ENCODE data around the gene TARBP2.

The TARBP2 gene

GRCh38 chr12:53506881-53507602 is 6.0 kb downstream of the TARBP2 start, which contains the start of gene NPFF:
TSS of gene NPFF (minus strand) at chr12:53507484. CDS start at chr12:53507474, 10 bp downstream.
- CTCF ChIA-PET = interaction anchor here (0.6 to 5.4 kb wide), 7 partner anchors 9 to 211 kb away, joined by 3 to 63 read pairs (median 18); partner anchors contain the start of genes AAAS and PFDN5

GRCh38 chr12:53507603-53507885 is 6.5 kb downstream of the TARBP2 start:
- Histone ChIP-seq H3K9me3 (ENCODE audit: control insufficient read depth, insufficient read depth, low read depth, low read length) (no peaks in the 10 kb centered on the region), H3K4me1 (ENCODE audit: control insufficient read depth, insufficient read depth, low read length) (no peaks in the 10 kb centered on the region), H3K4me3 (ENCODE audit: low read depth, low read length) (no peak overlapping the region), H3K27ac (ENCODE audit: extremely low read depth, low read depth, low read length) (no peak overlapping the region), H3K36me3 (ENCODE audit: control insufficient read depth in 2 of 2, insufficient read depth in 1 of 2, low read length in 2 of 2) (peaks cover 0 to 68% of the 10 kb centered on the region in 2 experiments; a peak in 1 of 3 replicates)
- ChIA-PET POLR2A (interaction anchor here (1.1 to 2.3 kb wide), 3 partner anchors 24 to 186 kb away, joined by 4 to 8 read pairs (median 7); partner anchors contain the start of gene AAAS), CTCF (interaction anchor here (0.7 to 5.4 kb wide), 6 partner anchors 9 to 184 kb away, joined by 3 to 63 read pairs (median 18); partner anchors contain the start of gene AAAS)
- TF ChIP-seq ZNF529 (tag by site-specific recombination; IDR thresholded peaks at IDR 0.05; ENCODE audit: insufficient replicate concordance) (no peak), SCRT2 (tag by site-specific recombination; IDR thresholded peaks at IDR 0.05) (peak; percentile 37; the same call in 1 of the 2 replicates)

More at GRCh38 chr12:53506881-53507602, 6.0 kb downstream of the TARBP2 start, which contains the start of gene NPFF:
- Histone ChIP-seq H3K9me3 (ENCODE audit: control insufficient read depth, insufficient read depth, low read depth, low read length) (no peaks in the 10 kb centered on the region), H3K36me3 (ENCODE audit: control insufficient read depth in 2 of 2, insufficient read depth in 1 of 2, low read length in 2 of 2) (peaks cover 0 to 63% of the 10 kb centered on the region in 2 experiments; a peak in 1 of 3 replicates), H3K4me3 (ENCODE audit: low read depth, low read length) (no peak within 1 kb of the TSS), H3K27ac (ENCODE audit: extremely low read depth, low read depth, low read length) (no peak within 1 kb of the TSS), H3K4me1 (ENCODE audit: control insufficient read depth, insufficient read depth, low read length) (peaks cover 2% of the 10 kb centered on the region)
- peak; percentile 46 for TF ChIP-seq ZIC2 (tag by site-specific recombination; IDR thresholded peaks at IDR 0.05)
- no peak for TF ChIP-seq ZNF354C (tag by site-specific recombination; IDR thresholded peaks at IDR 0.05; ENCODE audit: borderline replicate concordance, low read depth)
- POLR2A ChIA-PET = no interaction called here

GRCh38 chr12:53508534-53509170 is 7.6 kb downstream of the TARBP2 start:
- TF ChIP-seq ZNF2 (tag by site-specific recombination; IDR thresholded peaks at IDR 0.05) (peak; percentile 81), ZNF26 (tag by site-specific recombination; IDR thresholded peaks at IDR 0.05) (no peak), ZNF654 (tag by site-specific recombination; IDR thresholded peaks at IDR 0.05; ENCODE audit: low read depth) (peak; percentile 98), ZNF223 (tag by site-specific recombination; IDR thresholded peaks at IDR 0.05) (no peak), ZSCAN30 (tag by site-specific recombination; IDR thresholded peaks at IDR 0.05) (0 out of 2 replicates have a peak, but pooled peaks have one; percentile 30), ZNF391 (tag by site-specific recombination; IDR thresholded peaks at IDR 0.05; ENCODE audit: borderline replicate concordance, low read depth) (0 out of 2 replicates have a peak, but pooled peaks have one; percentile 32), ZNF121 (tag by site-specific recombination; IDR thresholded peaks at IDR 0.05) (no peak), KLF8 (tag by site-specific recombination; IDR thresholded peaks at IDR 0.05) (0 out of 2 replicates have a peak, but pooled peaks have one; percentile 25), ZNF19 (tag by site-specific recombination; IDR thresholded peaks at IDR 0.05; ENCODE audit: low read depth) (no peak), CTCF (tag by site-specific recombination; IDR thresholded peaks at IDR 0.05) (peak; percentile 91), PRDM4 (tag by site-specific recombination; IDR thresholded peaks at IDR 0.05) (no peak), ZFP37 (tag by site-specific recombination; IDR thresholded peaks at IDR 0.05) (0 out of 2 replicates have a peak, but pooled peaks have one; percentile 23), REPIN1 (tag by site-specific recombination; IDR thresholded peaks at IDR 0.05; ENCODE audit: low read depth) (no peak), SP2 (tag by site-specific recombination; IDR thresholded peaks at IDR 0.05) (no peak), ZBTB17 (tag by site-specific recombination; IDR thresholded peaks at IDR 0.05) (0 out of 2 replicates have a peak, but pooled peaks have one; percentile 13)
- Histone ChIP-seq H3K4me1 (ENCODE audit: control insufficient read depth, insufficient read depth, low read length) (no peaks in the 10 kb centered on the region), H3K27ac (ENCODE audit: extremely low read depth, low read depth, low read length) (no peak overlapping the region), H3K4me3 (ENCODE audit: low read depth, low read length) (no peak overlapping the region), H3K9me3 (ENCODE audit: control insufficient read depth, insufficient read depth, low read depth, low read length) (no peaks in the 10 kb centered on the region), H3K36me3 (ENCODE audit: control insufficient read depth in 2 of 2, insufficient read depth in 1 of 2, low read length in 2 of 2) (peaks cover 0 to 70% of the 10 kb centered on the region in 2 experiments; a peak in 1 of 3 replicates)
- ChIA-PET POLR2A (interaction anchor here (0.6 to 2.9 kb wide), 8 partner anchors 8 to 545 kb away, joined by 3 to 20 read pairs (median 4); partner anchors contain the start of genes AAAS, ATP5MC2, HOXC4 and TARBP2), CTCF (interaction anchor here (0.5 to 5.4 kb wide), 29 partner anchors 8 to 469 kb away, joined by 3 to 63 read pairs (median 4); partner anchors contain the start of genes AAAS, MAP3K12, MYG1 and TARBP2)

Data from HEK293 (cell line).